Measurements from ENCODE around the gene PRKCB.

DNA sequence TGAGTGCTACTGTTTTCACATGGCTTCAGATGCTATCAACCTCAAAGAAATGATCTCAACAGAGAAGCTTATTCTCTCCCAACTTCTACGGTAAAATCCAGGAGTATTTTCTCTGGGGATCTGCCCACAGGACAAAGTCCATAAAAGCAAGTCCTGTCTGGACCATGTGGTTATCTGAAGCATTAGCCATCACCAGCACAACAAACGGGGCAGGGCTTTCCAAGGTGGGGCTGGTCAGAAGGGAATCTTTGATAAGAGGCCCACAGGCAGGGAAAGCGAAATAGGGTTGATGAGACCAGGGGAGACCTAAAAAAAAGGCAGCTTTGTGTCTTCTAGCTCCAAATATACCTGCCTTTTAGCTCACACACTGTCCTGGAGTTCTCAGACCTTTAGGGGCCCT, 381.7 kb downstream of the PRKCB start:
- no peak for TF ChIP-seq POLR2A (IDR thresholded peaks at IDR 0.05)
- TF ChIP-seq, protein P1, sequence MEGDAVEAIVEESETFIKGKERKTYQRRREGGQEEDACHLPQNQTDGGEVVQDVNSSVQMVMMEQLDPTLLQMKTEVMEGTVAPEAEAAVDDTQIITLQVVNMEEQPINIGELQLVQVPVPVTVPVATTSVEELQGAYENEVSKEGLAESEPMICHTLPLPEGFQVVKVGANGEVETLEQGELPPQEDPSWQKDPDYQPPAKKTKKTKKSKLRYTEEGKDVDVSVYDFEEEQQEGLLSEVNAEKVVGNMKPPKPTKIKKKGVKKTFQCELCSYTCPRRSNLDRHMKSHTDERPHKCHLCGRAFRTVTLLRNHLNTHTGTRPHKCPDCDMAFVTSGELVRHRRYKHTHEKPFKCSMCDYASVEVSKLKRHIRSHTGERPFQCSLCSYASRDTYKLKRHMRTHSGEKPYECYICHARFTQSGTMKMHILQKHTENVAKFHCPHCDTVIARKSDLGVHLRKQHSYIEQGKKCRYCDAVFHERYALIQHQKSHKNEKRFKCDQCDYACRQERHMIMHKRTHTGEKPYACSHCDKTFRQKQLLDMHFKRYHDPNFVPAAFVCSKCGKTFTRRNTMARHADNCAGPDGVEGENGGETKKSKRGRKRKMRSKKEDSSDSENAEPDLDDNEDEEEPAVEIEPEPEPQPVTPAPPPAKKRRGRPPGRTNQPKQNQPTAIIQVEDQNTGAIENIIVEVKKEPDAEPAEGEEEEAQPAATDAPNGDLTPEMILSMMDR (IDR thresholded peaks at IDR 0.05) = no peak
